SK-N-SH (cell line): ENCODE measurements around the gene SCNN1B. TPM values are rescaled to one million over a fixed set of nuclear protein-coding genes. Genes with fewer than 3 reads are reported as not detected.

Source experiments
- CTCF ChIA-PET: fragments of 300-600, 350-600 bp; formaldehyde crosslinking; extraction: SDS; loops from one replicate; lab custom pipeline; 2021; lab: Yijun Ruan, JAX
- POLR2A ChIA-PET: fragments of 350-600 bp; sonication (Branson Sonifier 250); formaldehyde crosslinking; extraction: SDS; loops from one replicate; lab custom pipeline; 2020; ENCODE audit warnings: antibody characterized with exemption, inconsistent platforms; lab: Yijun Ruan, JAX
- DNase-seq: peaks from one replicate; pipeline ENCODE4 v3.0.0; 2012
- H2AFZ ChIP-seq: fragments of 200-600 bp; sonication (generic); 2 replicates; pipeline ENCODE4 v1.8.1; 2016; ENCODE audit warnings: antibody characterized with exemption, mild to moderate bottlenecking, low read depth
- H3F3A ChIP-seq: fragments of 200-600 bp; sonication (generic); replicated peaks from 2 replicates; pipeline ENCODE3; 2016; ENCODE audit warnings: antibody characterized with exemption, mild to moderate bottlenecking; ENCODE audit not compliant: insufficient read depth
- H3K27ac ChIP-seq, 2 experiments: fragments of 200-500 bp in 1 of 2; fragments of 200-600 bp in 1 of 2; sonication (Bioruptor generic) in 1 of 2; sonication (generic), shearing (Covaris generic) in 1 of 2; 2 replicates each; pipeline versions ENCODE4 v1.5.1 to v1.6.1; 2014 to 2016; ENCODE audit warnings: low read depth in 2 of 2, inconsistent platforms in 1 of 2, low read length in 1 of 2, mild to moderate bottlenecking in 1 of 2, mixed read lengths in 1 of 2
- H3K27me3 ChIP-seq: fragments of 200-600 bp; sonication (generic), shearing (Covaris generic); 2 replicates; pipeline ENCODE4 v1.6.1; 2016; ENCODE audit warnings: mixed run types; ENCODE audit not compliant: insufficient read depth
- H3K36me3 ChIP-seq, 2 experiments: fragments of 200-500 bp in 1 of 2; fragments of 200-600 bp in 1 of 2; sonication (Bioruptor generic) in 1 of 2; sonication (generic) in 1 of 2; replicated peaks in 1 of 2; 2 replicates each; pipeline versions ENCODE3 to v1.5.1; 2014 to 2016; ENCODE audit warnings: low read length in 1 of 2, mild to moderate bottlenecking in 1 of 2; ENCODE audit not compliant: insufficient read depth in 2 of 2, control insufficient read depth in 1 of 2
- H3K4me1 ChIP-seq, 2 experiments: fragments of 200-500 bp in 1 of 2; fragments of 200-600 bp in 1 of 2; sonication (Bioruptor generic) in 1 of 2; sonication (generic), shearing (Covaris generic) in 1 of 2; 2 replicates each; pipeline versions ENCODE4 v1.5.1 to v1.6.1; 2014 to 2016; ENCODE audit warnings: low read depth in 1 of 2, low read length in 1 of 2, mixed run types in 1 of 2; ENCODE audit not compliant: insufficient read depth in 2 of 2, control insufficient read depth in 1 of 2
- H3K4me2 ChIP-seq: fragments of 200-600 bp; sonication (generic), shearing (Covaris generic); 2 replicates; pipeline ENCODE4 v1.6.1; 2017; ENCODE audit warnings: mixed run types
- H3K4me3 ChIP-seq, 2 experiments: fragments of 200-500 bp in 1 of 2; fragments of 200-600 bp in 1 of 2; sonication (Bioruptor generic) in 1 of 2; sonication (generic), shearing (Covaris generic) in 1 of 2; 2 replicates each; pipeline versions ENCODE4 v1.5.1 to v1.8.1; 2014 to 2016; ENCODE audit warnings: low read depth in 2 of 2, inconsistent platforms in 1 of 2, low read length in 1 of 2, mild to moderate bottlenecking in 1 of 2, mixed read lengths in 1 of 2, moderate library complexity in 1 of 2
- H3K79me2 ChIP-seq: fragments of 200-600 bp; sonication (generic); 2 replicates; pipeline ENCODE4 v1.8.1; 2017; ENCODE audit warnings: mild to moderate bottlenecking; ENCODE audit not compliant: insufficient read depth
- H3K9ac ChIP-seq: fragments of 200-600 bp; sonication (generic); 2 replicates; pipeline ENCODE4 v1.6.1; 2017; ENCODE audit warnings: mixed run types
- H3K9me2 ChIP-seq: fragments of 200-600 bp; sonication (generic); 2 replicates; pipeline ENCODE4 v1.6.1; 2017; ENCODE audit warnings: mixed run types
- H3K9me3 ChIP-seq: fragments of 200-600 bp; sonication (generic); 2 replicates; pipeline ENCODE4 v1.6.1; 2017; ENCODE audit warnings: mixed run types, mild to moderate bottlenecking, moderate library complexity
- H4K20me1 ChIP-seq: fragments of 200-600 bp; sonication (generic); 2 replicates; pipeline ENCODE4 v1.6.1; 2017; ENCODE audit warnings: mild to moderate bottlenecking, mixed run types; ENCODE audit not compliant: insufficient read depth
- CHD2 ChIP-seq: fragments of 150-350 bp; IDR thresholded peaks from 2 replicates; pipeline ENCODE4 v1.6.1; 2018; ENCODE audit warnings: low read length; ENCODE audit not compliant: partially characterized antibody
- GABPA ChIP-seq: IDR thresholded peaks from 2 replicates; pipeline ENCODE4 v1.4.0; 2012; ENCODE audit warnings: low read depth, mild to moderate bottlenecking
- IRF3 ChIP-seq: fragments of 150-350 bp; IDR thresholded peaks from 2 replicates; pipeline ENCODE4 v1.6.1; 2016; ENCODE audit warnings: mild to moderate bottlenecking, low read depth, low read length
- JUND ChIP-seq: IDR thresholded peaks from 2 replicates; pipeline ENCODE4 v1.4.0; 2012
- NRF1 ChIP-seq: IDR thresholded peaks from 2 replicates; pipeline ENCODE4 v1.6.1; 2012; ENCODE audit warnings: low read depth, mild to moderate bottlenecking, low read length
- PBX3 ChIP-seq: IDR thresholded peaks from 2 replicates; pipeline ENCODE4; 2012
- RXRA ChIP-seq: IDR thresholded peaks from 2 replicates; pipeline ENCODE4 v1.4.0; 2012; ENCODE audit warnings: low read depth, mild to moderate bottlenecking, borderline replicate concordance
- SMC3 ChIP-seq: IDR thresholded peaks from 2 replicates; pipeline ENCODE4 v1.6.1; 2012; ENCODE audit warnings: low read depth, low read length, improper control_type of control experiment
- WGBS: methylation state at CpG from one replicate; pipeline ENCODE4 v1.1.6; 2017; ENCODE audit warnings: low lambda C conversion rate; 5-methylcytosine and 5-hydroxymethylcytosine counted together
- polyA plus RNA-seq, 3 experiments: library from polyadenylated mRNA; depleted of rRNA; stranded (reverse); fragments of >200 nt; gene quantifications; 2 replicates each; pipeline ENCODE4 v1.2.3, GENCODE V29; 2012
- TF ChIP-seq, protein P1 (sequence below): fragments of 150-350 bp; IDR thresholded peaks from 2 replicates; pipeline ENCODE4 v1.6.1; 2017; ENCODE audit warnings: antibody characterized with exemption, low read length, low read depth, borderline replicate concordance
- TF ChIP-seq, protein P2 (sequence below): IDR thresholded peaks from 2 replicates; pipeline ENCODE4 v1.6.1; 2012; ENCODE audit warnings: mild to moderate bottlenecking, low read depth, low read length, moderate library complexity
- TF ChIP-seq, protein P3 (sequence below): fragments of 200-600 bp; sonication (generic); IDR thresholded peaks from 2 replicates; pipeline ENCODE4 v1.6.1; 2017; ENCODE audit warnings: antibody characterized with exemption, mild to moderate bottlenecking, moderate library complexity

SCNN1B gene
- polyA plus RNA-seq, 1 of the 3 experiments (the other 2 are of a cell fraction): not detected

DNA sequence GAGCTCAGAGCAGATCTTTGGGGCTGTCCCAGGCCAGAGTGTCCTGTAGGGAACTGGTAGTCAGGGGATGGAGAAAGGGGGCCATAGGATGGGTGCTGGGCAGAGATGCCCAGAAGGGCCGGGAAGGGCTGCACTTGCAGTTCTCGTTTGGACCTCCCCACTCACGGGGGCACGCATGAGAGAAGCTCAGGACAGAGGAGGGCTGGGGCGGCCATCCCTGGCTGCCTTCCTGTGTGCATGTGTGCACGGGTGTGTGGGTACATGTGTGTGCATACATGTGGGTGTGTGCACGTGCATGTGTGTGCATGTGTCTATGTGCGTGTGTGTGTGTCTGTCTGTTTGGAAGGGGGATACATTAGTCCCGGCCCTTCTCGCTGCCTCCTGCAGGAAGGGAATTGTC is 77.6 kb downstream of the SCNN1B start:
- Histone ChIP-seq H3K9me3 (no peaks in the 10 kb centered on the region), H3F3A (no peaks in the 10 kb centered on the region), H3K9me2 (no peaks in the 10 kb centered on the region), H2AFZ (no peak overlapping the region), H3K79me2 (no peaks in the 10 kb centered on the region), H3K4me2 (no peak overlapping the region), H3K36me3 (no peaks in the 10 kb centered on the region), H3K4me3 (no peak overlapping the region), H3K27me3 (no peaks in the 10 kb centered on the region), H4K20me1 (no peaks in the 10 kb centered on the region), H3K9ac (no peak overlapping the region), H3K27ac (no peak overlapping the region), H3K4me1 (no peaks in the 10 kb centered on the region)
- ChIA-PET CTCF (interaction anchor here (0.9 to 1.6 kb wide), 3 partner anchors 54 to 481 kb away, joined by 3 to 4 read pairs (median 4); no protein-coding TSS in a partner anchor), POLR2A (interaction anchor here (0.5 kb wide), 1 partner anchor 189 kb away, joined by 4 read pairs; no protein-coding TSS in a partner anchor)
- DNase-seq: no peak
- WGBS: 69% methylated on average over 10 of the region's 10 CpGs
- TF ChIP-seq CHD2 (no peak), JUND (no peak), NRF1 (no peak), IRF3 (no peak), PBX3 (no peak), GABPA (no peak), SMC3 (no peak), RXRA (no peak)
- TF ChIP-seq, protein P1, sequence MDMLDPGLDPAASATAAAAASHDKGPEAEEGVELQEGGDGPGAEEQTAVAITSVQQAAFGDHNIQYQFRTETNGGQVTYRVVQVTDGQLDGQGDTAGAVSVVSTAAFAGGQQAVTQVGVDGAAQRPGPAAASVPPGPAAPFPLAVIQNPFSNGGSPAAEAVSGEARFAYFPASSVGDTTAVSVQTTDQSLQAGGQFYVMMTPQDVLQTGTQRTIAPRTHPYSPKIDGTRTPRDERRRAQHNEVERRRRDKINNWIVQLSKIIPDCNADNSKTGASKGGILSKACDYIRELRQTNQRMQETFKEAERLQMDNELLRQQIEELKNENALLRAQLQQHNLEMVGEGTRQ: no peak
- TF ChIP-seq, protein P2, sequence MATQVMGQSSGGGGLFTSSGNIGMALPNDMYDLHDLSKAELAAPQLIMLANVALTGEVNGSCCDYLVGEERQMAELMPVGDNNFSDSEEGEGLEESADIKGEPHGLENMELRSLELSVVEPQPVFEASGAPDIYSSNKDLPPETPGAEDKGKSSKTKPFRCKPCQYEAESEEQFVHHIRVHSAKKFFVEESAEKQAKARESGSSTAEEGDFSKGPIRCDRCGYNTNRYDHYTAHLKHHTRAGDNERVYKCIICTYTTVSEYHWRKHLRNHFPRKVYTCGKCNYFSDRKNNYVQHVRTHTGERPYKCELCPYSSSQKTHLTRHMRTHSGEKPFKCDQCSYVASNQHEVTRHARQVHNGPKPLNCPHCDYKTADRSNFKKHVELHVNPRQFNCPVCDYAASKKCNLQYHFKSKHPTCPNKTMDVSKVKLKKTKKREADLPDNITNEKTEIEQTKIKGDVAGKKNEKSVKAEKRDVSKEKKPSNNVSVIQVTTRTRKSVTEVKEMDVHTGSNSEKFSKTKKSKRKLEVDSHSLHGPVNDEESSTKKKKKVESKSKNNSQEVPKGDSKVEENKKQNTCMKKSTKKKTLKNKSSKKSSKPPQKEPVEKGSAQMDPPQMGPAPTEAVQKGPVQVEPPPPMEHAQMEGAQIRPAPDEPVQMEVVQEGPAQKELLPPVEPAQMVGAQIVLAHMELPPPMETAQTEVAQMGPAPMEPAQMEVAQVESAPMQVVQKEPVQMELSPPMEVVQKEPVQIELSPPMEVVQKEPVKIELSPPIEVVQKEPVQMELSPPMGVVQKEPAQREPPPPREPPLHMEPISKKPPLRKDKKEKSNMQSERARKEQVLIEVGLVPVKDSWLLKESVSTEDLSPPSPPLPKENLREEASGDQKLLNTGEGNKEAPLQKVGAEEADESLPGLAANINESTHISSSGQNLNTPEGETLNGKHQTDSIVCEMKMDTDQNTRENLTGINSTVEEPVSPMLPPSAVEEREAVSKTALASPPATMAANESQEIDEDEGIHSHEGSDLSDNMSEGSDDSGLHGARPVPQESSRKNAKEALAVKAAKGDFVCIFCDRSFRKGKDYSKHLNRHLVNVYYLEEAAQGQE: no peak
- TF ChIP-seq, protein P3, sequence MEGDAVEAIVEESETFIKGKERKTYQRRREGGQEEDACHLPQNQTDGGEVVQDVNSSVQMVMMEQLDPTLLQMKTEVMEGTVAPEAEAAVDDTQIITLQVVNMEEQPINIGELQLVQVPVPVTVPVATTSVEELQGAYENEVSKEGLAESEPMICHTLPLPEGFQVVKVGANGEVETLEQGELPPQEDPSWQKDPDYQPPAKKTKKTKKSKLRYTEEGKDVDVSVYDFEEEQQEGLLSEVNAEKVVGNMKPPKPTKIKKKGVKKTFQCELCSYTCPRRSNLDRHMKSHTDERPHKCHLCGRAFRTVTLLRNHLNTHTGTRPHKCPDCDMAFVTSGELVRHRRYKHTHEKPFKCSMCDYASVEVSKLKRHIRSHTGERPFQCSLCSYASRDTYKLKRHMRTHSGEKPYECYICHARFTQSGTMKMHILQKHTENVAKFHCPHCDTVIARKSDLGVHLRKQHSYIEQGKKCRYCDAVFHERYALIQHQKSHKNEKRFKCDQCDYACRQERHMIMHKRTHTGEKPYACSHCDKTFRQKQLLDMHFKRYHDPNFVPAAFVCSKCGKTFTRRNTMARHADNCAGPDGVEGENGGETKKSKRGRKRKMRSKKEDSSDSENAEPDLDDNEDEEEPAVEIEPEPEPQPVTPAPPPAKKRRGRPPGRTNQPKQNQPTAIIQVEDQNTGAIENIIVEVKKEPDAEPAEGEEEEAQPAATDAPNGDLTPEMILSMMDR: no peak
